RWPE2 (cell line): ENCODE results near the gene SOHLH1.

Experiments
- ATAC-seq: fragments of 200-7000 bp; cut with Tn5 transposase; 3 replicates; pipeline ENCODE4 v1.9.1; 2021; ENCODE audit warnings: low read depth
- DNase-seq: peaks from one replicate; pipeline ENCODE4 v3.0.0-alpha.2; 2020; ENCODE audit warnings: low spot score
- H3K27ac ChIP-seq: fragments of 450-650 bp; 2 replicates; pipeline ENCODE4 v1.5.1; 2017; ENCODE audit warnings: mild to moderate bottlenecking; ENCODE audit not compliant: poor library complexity, severe bottlenecking
- H3K27me3 ChIP-seq: fragments of 250-450 bp; sonication (Bioruptor Pico); 2 replicates; pipeline ENCODE4 v1.5.1; 2021; ENCODE audit warnings: mild to moderate bottlenecking, moderate library complexity; ENCODE audit not compliant: insufficient read depth, poor library complexity, severe bottlenecking
- H3K36me3 ChIP-seq: fragments of 250-450 bp; sonication (Bioruptor Pico); 2 replicates; pipeline ENCODE4 v1.5.1; 2020; ENCODE audit warnings: low read depth, mild to moderate bottlenecking, moderate library complexity
- H3K4me1 ChIP-seq: fragments of 250-450 bp; sonication (Bioruptor Pico); 2 replicates; pipeline ENCODE4 v1.5.1; 2021; ENCODE audit warnings: mild to moderate bottlenecking, moderate library complexity; ENCODE audit not compliant: insufficient read depth, poor library complexity, severe bottlenecking
- H3K4me3 ChIP-seq: fragments of 250-450 bp; sonication (Bioruptor Pico); 2 replicates; pipeline ENCODE4 v1.5.1; 2021; ENCODE audit warnings: mild to moderate bottlenecking, moderate library complexity; ENCODE audit not compliant: severe bottlenecking
- H3K9me3 ChIP-seq: fragments of 250-450 bp; sonication (Bioruptor Pico); 2 replicates; pipeline ENCODE4 v1.5.1; 2021; ENCODE audit warnings: mild to moderate bottlenecking, moderate library complexity; ENCODE audit not compliant: severe bottlenecking
- TF ChIP-seq, protein P1 (sequence below): fragments of 450-650 bp; IDR thresholded peaks from one replicate; pipeline ENCODE4 v1.5.1; 2017; ENCODE audit warnings: mild to moderate bottlenecking, moderate library complexity; ENCODE audit not compliant: poor library complexity, severe bottlenecking

Gene SOHLH1

DNA sequence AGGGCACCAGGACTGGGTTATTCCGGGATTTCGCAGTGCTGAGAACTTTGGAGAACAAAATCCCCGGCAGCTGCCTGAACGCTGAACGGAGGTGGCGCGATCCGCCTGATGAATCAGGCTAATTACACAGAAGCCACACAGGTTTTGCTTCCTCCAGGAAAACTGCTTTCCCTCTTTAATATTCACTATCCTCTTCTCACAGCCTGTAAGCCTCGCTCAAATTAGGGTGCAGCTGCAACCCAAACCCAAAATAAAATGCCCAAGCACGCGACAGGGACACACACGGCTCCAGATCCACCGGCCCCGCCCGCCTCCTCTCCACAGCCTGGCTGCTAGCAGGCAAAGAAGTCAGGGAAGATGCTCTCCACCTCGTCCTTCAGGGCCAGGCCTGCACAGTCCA is 6.0 kb downstream of the SOHLH1 start:
- H3K4me1 ChIP-seq = no peaks in the 10 kb centered on the region
- H3K4me3 ChIP-seq = no peak overlapping the region
- H3K36me3 ChIP-seq = no peaks in the 10 kb centered on the region
- ATAC-seq = no peak
- TF ChIP-seq, protein P1, sequence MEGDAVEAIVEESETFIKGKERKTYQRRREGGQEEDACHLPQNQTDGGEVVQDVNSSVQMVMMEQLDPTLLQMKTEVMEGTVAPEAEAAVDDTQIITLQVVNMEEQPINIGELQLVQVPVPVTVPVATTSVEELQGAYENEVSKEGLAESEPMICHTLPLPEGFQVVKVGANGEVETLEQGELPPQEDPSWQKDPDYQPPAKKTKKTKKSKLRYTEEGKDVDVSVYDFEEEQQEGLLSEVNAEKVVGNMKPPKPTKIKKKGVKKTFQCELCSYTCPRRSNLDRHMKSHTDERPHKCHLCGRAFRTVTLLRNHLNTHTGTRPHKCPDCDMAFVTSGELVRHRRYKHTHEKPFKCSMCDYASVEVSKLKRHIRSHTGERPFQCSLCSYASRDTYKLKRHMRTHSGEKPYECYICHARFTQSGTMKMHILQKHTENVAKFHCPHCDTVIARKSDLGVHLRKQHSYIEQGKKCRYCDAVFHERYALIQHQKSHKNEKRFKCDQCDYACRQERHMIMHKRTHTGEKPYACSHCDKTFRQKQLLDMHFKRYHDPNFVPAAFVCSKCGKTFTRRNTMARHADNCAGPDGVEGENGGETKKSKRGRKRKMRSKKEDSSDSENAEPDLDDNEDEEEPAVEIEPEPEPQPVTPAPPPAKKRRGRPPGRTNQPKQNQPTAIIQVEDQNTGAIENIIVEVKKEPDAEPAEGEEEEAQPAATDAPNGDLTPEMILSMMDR = no peak
- H3K9me3 ChIP-seq = no peaks in the 10 kb centered on the region
- no peak overlapping the region for H3K27ac ChIP-seq
- no peak for DNase-seq
- H3K27me3 ChIP-seq = no peaks in the 10 kb centered on the region

DNA sequence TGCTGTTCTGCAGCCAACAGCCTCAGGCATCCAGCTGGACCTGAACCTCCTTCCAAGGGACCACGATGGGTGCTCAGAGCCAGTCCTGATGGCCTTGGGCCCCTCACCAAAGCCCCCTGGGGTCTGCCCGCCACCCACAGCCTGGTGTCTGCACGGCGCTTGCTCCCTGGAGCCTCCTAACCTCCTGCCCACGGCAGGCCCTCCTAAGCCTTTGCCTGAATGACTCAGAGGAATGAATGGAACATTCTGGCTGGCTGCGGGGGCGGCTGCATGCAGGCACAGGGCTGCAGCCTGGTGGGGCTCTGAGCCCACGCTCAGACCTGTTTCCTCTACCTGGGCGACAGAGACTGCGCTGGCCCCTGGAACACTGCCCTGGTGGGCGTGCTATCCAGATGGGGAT is 6.9 kb downstream of the SOHLH1 start:
- Histone ChIP-seq H3K9me3 (no peaks in the 10 kb centered on the region), H3K27ac (no peak overlapping the region), H3K36me3 (no peaks in the 10 kb centered on the region), H3K4me1 (no peaks in the 10 kb centered on the region), H3K27me3 (no peaks in the 10 kb centered on the region), H3K4me3 (no peak overlapping the region)
- TF ChIP-seq, protein P1 = no peak
- ATAC-seq = 0 out of 3 replicates have a peak, but pooled peaks have one; percentile 30
- DNase-seq = no peak

DNA sequence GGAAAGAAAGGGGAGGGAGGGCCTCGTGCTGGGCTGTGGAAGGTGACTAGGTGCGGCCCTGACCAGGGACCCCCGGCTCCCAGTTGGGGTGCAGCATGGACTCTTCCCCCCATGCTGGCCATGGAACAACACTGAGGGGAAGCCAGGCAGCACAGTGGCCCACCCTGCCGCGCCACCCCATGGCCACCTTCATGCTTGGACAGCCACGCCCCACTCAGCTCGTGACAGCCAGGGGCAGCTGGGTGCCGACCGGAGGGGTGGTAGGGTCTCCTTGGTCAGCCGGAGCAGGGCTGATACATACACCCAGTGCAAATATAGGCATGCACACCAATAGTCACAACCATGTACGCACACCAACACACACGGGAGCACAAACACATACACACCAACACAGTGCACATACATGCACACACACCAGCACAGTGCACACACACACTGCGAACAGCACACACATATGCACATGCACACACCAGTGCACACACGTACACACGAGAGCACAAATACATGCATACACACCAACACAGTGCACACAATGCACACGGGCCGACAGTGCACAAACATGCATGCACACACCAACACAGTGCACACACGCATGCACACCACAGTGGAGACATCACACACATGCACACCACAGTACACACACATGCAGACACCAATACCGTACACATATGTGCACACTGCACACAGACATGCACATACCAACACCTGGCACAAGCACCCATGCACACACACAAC is 8.3 kb downstream of the SOHLH1 start:
- no peak overlapping the region for H3K27ac ChIP-seq
- H3K36me3 ChIP-seq = no peaks in the 10 kb centered on the region
- ATAC-seq (no peak), DNase-seq (no peak)
- H3K4me3 ChIP-seq = no peak overlapping the region
- TF ChIP-seq, protein P1 = no peak
- no peaks in the 10 kb centered on the region for H3K27me3 ChIP-seq
- no peaks in the 10 kb centered on the region for H3K4me1 ChIP-seq
- H3K9me3 ChIP-seq = no peaks in the 10 kb centered on the region

DNA sequence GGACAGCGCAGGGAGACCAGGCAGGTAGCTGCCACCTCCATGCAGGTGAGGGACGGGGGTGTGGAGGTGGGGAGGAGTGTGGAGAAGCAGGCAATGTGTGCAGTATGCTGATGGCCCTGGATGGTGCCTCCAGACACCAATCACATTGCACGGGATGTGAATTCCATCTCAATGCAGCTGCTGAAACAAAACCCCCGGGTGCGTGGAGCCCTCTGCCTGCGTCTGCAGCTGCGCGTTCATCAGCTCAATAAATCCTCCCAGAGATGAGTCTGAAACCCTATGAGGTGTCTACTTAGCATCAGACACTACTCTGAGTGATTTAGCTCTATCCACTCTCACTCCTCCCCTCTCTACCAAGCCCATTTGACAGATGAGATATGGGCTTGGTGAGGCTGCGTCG is 10.3 kb downstream of the SOHLH1 start:
- no peaks in the 10 kb centered on the region for H3K4me1 ChIP-seq
- TF ChIP-seq, protein P1 = no peak
- H3K27ac ChIP-seq = no peak overlapping the region
- H3K36me3 ChIP-seq = no peaks in the 10 kb centered on the region
- no peaks in the 10 kb centered on the region for H3K9me3 ChIP-seq
- no peak overlapping the region for H3K4me3 ChIP-seq
- ATAC-seq = no peak
- H3K27me3 ChIP-seq = no peaks in the 10 kb centered on the region
- DNase-seq = no peak

DNA sequence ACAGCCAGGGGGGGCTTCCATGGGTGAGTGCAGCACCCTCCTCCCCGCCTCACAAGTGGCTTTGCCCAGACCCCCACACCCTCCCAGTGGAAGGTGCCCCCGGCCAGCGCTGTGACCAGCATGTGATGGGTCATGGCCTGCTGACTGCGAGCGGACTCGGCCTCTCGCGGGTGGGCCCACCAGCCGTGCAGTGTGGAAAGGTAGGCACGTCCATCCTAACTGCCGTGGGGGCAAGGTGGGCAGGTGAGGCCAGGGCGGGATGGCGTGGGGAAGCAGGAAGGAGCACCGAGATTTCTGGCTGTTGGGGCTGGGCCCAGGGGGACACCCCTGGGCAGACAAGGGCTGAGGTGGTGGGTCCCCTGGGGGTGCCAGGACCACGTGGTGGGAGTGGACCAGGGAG is 12.1 kb downstream of the SOHLH1 start:
- H3K36me3 ChIP-seq = no peaks in the 10 kb centered on the region
- DNase-seq = no peak
- H3K9me3 ChIP-seq = no peaks in the 10 kb centered on the region
- ATAC-seq = no peak
- TF ChIP-seq, protein P1 = no peak
- no peaks in the 10 kb centered on the region for H3K27me3 ChIP-seq
- no peak overlapping the region for H3K27ac ChIP-seq
- no peaks in the 10 kb centered on the region for H3K4me1 ChIP-seq
- H3K4me3 ChIP-seq = no peak overlapping the region
